Keratinocyte (primary cell): ENCODE measurements around the gene OSBPL1A. TPM values are rescaled to one million over a fixed set of nuclear protein-coding genes. Genes with fewer than 3 reads are reported as not detected.
A peak's percentile ranks its signal among the peaks of the same experiment; 100 is the strongest.

Experiments used
- DNase-seq: peaks from one replicate; pipeline ENCODE4 v3.0.0-alpha.2; 2011; ENCODE audit warnings: low read depth, missing footprints, low spot score
- FAIRE-seq: peaks from 2 replicates; lab custom pipeline; 2011; peaks lifted over from hg19 to GRCh38; lab: Jason Lieb, UNC
- H2AFZ ChIP-seq: 2 replicates; pipeline ENCODE4 v1.6.0; 2012; ENCODE audit warnings: low read length, control low read depth, inconsistent platforms; ENCODE audit not compliant: control insufficient read depth
- H3K27ac ChIP-seq: 2 replicates; pipeline ENCODE4 v1.5.1; 2011; ENCODE audit warnings: low read length; ENCODE audit not compliant: control insufficient read depth, insufficient read depth
- H3K27me3 ChIP-seq: 3 replicates; pipeline ENCODE4 v1.6.0; 2011; ENCODE audit warnings: low read length; ENCODE audit not compliant: control insufficient read depth, insufficient read depth; ENCODE audit errors: extremely low read depth
- H3K36me3 ChIP-seq, 2 experiments: 2 replicates in 1 of 2; 3 replicates in 1 of 2; pipeline ENCODE4 v1.5.1; 2011; ENCODE audit warnings: low read length in 2 of 2, mild to moderate bottlenecking in 1 of 2; ENCODE audit not compliant: control insufficient read depth in 2 of 2, insufficient read depth in 2 of 2; ENCODE audit errors: extremely low read depth in 1 of 2
- H3K4me1 ChIP-seq: 3 replicates; pipeline ENCODE4 v1.5.1; 2011; ENCODE audit warnings: low read length; ENCODE audit not compliant: control insufficient read depth, insufficient read depth; ENCODE audit errors: extremely low read depth
- H3K4me2 ChIP-seq: 3 replicates; pipeline ENCODE4 v1.6.0; 2011; ENCODE audit warnings: low read depth, low read length; ENCODE audit not compliant: control insufficient read depth, insufficient read depth; ENCODE audit errors: extremely low read depth
- H3K4me3 ChIP-seq, 3 experiments: fragments of 200-600 bp in 1 of 3; sonication (generic) in 1 of 3; 2 replicates in 2 of 3; 3 replicates in 1 of 3; pipeline ENCODE4 v1.5.1; 2011 to 2016; ENCODE audit warnings: low read length in 3 of 3, mild to moderate bottlenecking in 3 of 3, control low read depth in 2 of 3, inconsistent platforms in 1 of 3, low read depth in 1 of 3, mixed read lengths in 1 of 3, mixed run types in 1 of 3, moderate library complexity in 1 of 3; ENCODE audit not compliant: control insufficient read depth in 2 of 3, insufficient read depth in 2 of 3; ENCODE audit errors: extremely low read depth in 1 of 3
- H3K79me2 ChIP-seq: 2 replicates; pipeline ENCODE4 v1.6.0; 2012; ENCODE audit warnings: low read length; ENCODE audit not compliant: control insufficient read depth, insufficient read depth
- H3K9ac ChIP-seq: 3 replicates; pipeline ENCODE4 v1.6.0; 2011; ENCODE audit warnings: low read length; ENCODE audit not compliant: control insufficient read depth, insufficient read depth; ENCODE audit errors: extremely low read depth
- H3K9me1 ChIP-seq: 3 replicates; pipeline ENCODE4 v1.6.0; 2011; ENCODE audit warnings: low read length; ENCODE audit not compliant: control insufficient read depth, insufficient read depth; ENCODE audit errors: extremely low read depth
- H3K9me3 ChIP-seq: 2 replicates; pipeline ENCODE4 v1.5.1; 2012; ENCODE audit warnings: low read depth, low read length; ENCODE audit not compliant: control insufficient read depth
- H4K20me1 ChIP-seq: 3 replicates; pipeline ENCODE4 v1.6.0; 2011; ENCODE audit warnings: low read length; ENCODE audit not compliant: control insufficient read depth, insufficient read depth; ENCODE audit errors: extremely low read depth
- EZH2 ChIP-seq: IDR thresholded peaks from one replicate; pipeline ENCODE4 v1.6.1; 2012; ENCODE audit warnings: inconsistent platforms, mild to moderate bottlenecking, low read length, moderate library complexity
- dilution Hi-C: fragments of 300-500 bp; cut with MboI; formaldehyde crosslinking; loops from one replicate; pipeline ENCODE4 v1.7.0; 2020; ENCODE audit warnings: low sequenced_read_pairs; ENCODE audit not compliant: extremely low pct_ligation_motif_present
- polyA plus RNA-seq, 5 experiments: library from polyadenylated mRNA; depleted of rRNA in 3 of 5; stranded (reverse) in 3 of 5; stranded (forward) in 1 of 5; unstranded in 1 of 5; fragments of >200 nt; gene quantifications; 1 replicate in 1 of 5; 2 replicates in 3 of 5; 3 replicates in 1 of 5; pipeline versions ENCODE4 v1.2.1 to v1.2.3, GENCODE V29; 2011 to 2012; ENCODE audit warnings: missing spikeins in 2 of 5, low read depth in 1 of 5, low replicate concordance in 1 of 5
- TF ChIP-seq, protein P1 (sequence below), 3 experiments: IDR thresholded peaks in 1 of 3; conservative IDR thresholded peaks in 1 of 3; optimal IDR thresholded peaks in 1 of 3; 2 replicates in 2 of 3; 3 replicates in 1 of 3; pipeline versions ENCODE3 to v1.5.1; 2011; ENCODE audit warnings: low read length in 3 of 3, mild to moderate bottlenecking in 3 of 3, moderate library complexity in 2 of 3, control low read depth in 1 of 3, inconsistent platforms in 1 of 3; ENCODE audit not compliant: insufficient read depth in 2 of 3; ENCODE audit errors: extremely low read depth in 1 of 3

OSBPL1A gene
- polyA plus RNA-seq, 1 donor (not counting 4 experiments of a cell fraction or from before 2014, with no cell fraction given): 17.7 TPM

GRCh38 chr18:24208270-24209035 is 189.2 kb downstream of the OSBPL1A start:
- Histone ChIP-seq H2AFZ (no peak overlapping the region), H3K36me3 (no peaks in the 10 kb centered on the region), H3K27ac (no peak overlapping the region), H3K79me2 (no peaks in the 10 kb centered on the region), H3K27me3 (no peaks in the 10 kb centered on the region), H3K4me3 (no peak overlapping the region), H3K9me1 (no peaks in the 10 kb centered on the region), H3K4me2 (no peak overlapping the region), H3K9me3 (no peaks in the 10 kb centered on the region), H3K9ac (no peak overlapping the region), H4K20me1 (no peaks in the 10 kb centered on the region), H3K4me1 (peaks cover 24% of the 10 kb centered on the region)
- DNase-seq: no peak
- peak; percentile 59 for FAIRE-seq
- TF ChIP-seq EZH2: no peak
- TF ChIP-seq, protein P1, sequence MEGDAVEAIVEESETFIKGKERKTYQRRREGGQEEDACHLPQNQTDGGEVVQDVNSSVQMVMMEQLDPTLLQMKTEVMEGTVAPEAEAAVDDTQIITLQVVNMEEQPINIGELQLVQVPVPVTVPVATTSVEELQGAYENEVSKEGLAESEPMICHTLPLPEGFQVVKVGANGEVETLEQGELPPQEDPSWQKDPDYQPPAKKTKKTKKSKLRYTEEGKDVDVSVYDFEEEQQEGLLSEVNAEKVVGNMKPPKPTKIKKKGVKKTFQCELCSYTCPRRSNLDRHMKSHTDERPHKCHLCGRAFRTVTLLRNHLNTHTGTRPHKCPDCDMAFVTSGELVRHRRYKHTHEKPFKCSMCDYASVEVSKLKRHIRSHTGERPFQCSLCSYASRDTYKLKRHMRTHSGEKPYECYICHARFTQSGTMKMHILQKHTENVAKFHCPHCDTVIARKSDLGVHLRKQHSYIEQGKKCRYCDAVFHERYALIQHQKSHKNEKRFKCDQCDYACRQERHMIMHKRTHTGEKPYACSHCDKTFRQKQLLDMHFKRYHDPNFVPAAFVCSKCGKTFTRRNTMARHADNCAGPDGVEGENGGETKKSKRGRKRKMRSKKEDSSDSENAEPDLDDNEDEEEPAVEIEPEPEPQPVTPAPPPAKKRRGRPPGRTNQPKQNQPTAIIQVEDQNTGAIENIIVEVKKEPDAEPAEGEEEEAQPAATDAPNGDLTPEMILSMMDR (optimal IDR thresholded peaks at IDR 0.05 in 1 of 3, IDR thresholded peaks at IDR 0.05 in 1 of 3, conservative IDR thresholded peaks at IDR 0.05 in 1 of 3; ENCODE audit: extremely low read depth in 1 of 3, insufficient read depth in 2 of 3, low read length in 3 of 3): no peak
- dilution Hi-C loops: no loop called here

DNA sequence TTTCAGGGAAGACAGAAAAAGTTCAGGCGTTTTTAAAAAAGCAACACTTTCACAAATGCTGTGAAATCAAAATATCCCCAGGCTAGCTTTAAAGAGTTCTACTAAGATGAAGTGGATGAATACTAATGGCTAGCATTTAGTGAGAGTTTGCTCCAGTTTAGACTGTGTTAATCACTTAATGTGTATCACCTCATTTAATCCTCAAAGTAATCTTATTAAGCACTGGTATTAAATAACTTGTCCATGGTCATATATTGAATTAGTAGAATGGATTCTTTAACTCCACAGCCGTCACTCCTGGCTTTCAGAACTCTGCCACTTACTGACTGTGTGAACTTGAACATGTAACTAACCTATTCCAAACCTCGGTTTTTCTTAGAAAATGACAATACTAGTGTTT is 192.7 kb downstream of the OSBPL1A start:
- Histone ChIP-seq H2AFZ (no peak overlapping the region), H3K9me1 (no peaks in the 10 kb centered on the region), H4K20me1 (no peaks in the 10 kb centered on the region), H3K27me3 (no peaks in the 10 kb centered on the region), H3K27ac (no peak overlapping the region), H3K9ac (no peak overlapping the region), H3K4me2 (no peak overlapping the region), H3K4me3 (no peak overlapping the region), H3K36me3 (no peaks in the 10 kb centered on the region), H3K9me3 (no peaks in the 10 kb centered on the region), H3K79me2 (no peaks in the 10 kb centered on the region), H3K4me1 (peaks cover 12% of the 10 kb centered on the region)
- TF ChIP-seq EZH2: no peak
- TF ChIP-seq, protein P1 (optimal IDR thresholded peaks at IDR 0.05 in 1 of 3, IDR thresholded peaks at IDR 0.05 in 1 of 3, conservative IDR thresholded peaks at IDR 0.05 in 1 of 3; ENCODE audit: extremely low read depth in 1 of 3, insufficient read depth in 2 of 3, low read length in 3 of 3): no peak
- FAIRE-seq (no peak), DNase-seq (no peak)
- dilution Hi-C loops: no loop called here
